GM21529 (cell line): ENCODE measurements around the gene KRTAP26-1.

Source experiments
- ATAC-seq: cut with Tn5 transposase; IDR thresholded peaks from one replicate; pipeline ENCODE4 v1.9.1; 2021; ENCODE audit not compliant: unreplicated experiment

Gene KRTAP26-1, protein sequence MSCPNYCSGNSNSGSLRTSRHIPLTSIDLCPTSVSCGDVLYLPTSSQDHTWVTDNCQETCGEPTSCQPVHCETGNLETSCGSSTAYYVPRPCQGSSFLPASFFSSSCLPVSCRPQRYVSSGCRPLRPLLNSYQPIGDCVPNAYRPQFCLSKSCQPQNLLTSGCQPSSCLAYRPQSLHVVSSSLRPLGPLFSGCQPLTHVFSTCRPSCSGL

DNA sequence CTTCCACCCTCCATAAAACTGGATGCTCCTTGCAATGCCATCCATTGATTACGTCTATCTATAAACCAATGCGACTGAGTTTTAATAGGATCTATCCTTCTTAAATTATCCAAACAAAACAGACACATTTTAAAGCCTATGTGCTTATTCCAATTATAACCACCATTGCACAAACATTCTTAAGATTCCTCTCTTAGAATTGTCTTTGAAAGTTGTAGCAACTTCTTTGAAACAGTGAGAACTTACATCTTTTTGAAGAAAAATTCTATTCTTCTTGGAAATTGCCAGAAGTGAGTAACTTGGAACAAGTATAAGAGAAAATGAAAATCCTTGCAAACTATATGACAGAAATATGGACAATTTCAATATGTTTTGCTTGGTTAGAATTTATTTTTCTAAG, at the start of gene KRTAP26-1:
Gene KRTAP26-1, minus strand, starts transcription at position 101 of the 400 bp plus-strand sequence. CDS start 280 bp downstream, outside the sequence.
- ATAC-seq: no peak

DNA sequence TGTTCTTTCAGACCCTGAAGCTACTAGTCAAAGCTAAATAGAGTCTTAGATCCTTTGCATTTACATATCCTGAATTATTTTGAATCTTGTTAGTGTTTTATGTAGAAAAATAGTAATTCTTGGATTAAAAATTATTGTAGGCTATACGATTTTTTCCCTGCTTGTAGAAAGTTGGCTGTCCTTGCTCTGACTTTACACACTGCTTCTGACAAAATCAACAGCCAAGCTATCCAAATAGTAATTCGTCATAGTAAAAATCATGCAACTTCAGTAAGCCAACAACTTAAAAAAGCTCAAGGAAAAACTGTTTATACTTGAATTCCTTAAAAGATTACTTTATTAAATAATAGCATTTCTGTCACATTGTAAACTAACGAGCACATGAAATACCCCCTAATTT, 35.8 kb upstream of the KRTAP26-1 start:
- no peak for ATAC-seq

DNA sequence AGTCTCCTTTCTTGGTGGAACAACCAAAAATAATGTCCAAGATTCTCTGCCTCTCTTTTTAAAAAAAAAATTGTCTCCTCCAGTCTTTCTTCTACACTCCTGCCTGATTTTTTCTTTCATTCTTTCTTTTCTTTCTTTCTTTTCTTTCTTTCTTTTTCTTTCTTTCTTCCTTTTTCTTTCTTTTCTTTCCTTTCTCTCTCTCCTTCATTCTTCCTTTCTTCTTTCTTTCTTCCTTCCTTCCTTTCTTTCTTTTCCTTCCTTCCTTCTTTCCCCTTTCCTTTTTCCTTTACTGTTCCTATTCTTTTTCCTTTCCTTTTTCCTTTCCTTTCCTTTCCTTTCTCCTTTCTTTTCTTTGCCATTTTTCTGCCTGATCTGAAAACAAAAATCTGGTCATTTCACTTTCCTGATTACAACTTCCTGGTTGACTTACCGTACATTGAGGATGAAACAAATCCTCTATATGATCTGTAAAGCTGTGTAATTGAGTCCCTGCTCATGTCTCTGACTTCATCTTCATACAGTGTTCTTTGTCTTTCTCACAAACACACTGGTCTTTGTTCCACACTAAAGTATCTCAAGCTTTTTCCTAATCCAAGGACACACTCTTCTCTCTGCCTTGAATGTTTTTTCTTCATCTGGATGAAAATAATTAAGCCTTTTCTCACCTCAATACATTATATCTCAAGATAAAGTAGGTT, 34.3 kb upstream of the KRTAP26-1 start:
- no peak for ATAC-seq

DNA sequence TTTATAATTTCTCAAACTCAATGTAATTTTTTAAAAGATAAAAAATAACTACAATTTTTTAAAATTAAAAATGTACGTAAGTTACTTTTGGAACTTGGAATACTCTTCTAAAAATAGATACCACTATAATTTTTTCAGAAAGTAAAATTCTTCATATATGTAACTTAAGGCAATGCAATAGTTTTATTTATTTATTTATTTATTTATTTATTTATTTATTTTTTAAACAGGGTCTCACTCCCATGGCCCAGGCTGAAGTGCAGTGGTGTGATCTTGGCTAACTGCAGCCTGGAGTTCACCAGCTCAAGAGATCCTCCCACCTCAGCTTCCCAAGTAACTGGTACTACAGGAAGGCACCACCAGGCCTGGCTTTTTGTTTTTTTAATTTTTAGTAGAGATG, 31.4 kb upstream of the KRTAP26-1 start:
- no peak for ATAC-seq

DNA sequence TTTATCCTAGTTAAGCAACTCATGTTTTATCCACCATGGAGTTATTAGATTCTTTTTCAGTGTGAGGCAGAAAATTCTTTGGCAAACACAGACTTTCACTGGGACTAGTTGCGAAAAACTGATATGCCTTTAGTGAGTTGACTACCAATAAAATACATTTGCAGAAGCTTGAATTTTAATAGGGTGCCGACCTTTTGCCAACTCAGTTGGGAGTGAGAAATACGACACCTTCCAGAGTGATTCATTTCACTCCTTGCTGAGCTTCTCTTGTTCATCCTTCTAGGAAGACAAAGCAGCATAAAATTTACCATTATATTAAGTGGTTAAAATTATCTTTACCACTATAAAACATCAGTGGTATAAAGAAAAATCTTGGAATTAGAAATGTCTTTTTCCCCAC, 29.5 kb upstream of the KRTAP26-1 start:
- no peak for ATAC-seq

DNA sequence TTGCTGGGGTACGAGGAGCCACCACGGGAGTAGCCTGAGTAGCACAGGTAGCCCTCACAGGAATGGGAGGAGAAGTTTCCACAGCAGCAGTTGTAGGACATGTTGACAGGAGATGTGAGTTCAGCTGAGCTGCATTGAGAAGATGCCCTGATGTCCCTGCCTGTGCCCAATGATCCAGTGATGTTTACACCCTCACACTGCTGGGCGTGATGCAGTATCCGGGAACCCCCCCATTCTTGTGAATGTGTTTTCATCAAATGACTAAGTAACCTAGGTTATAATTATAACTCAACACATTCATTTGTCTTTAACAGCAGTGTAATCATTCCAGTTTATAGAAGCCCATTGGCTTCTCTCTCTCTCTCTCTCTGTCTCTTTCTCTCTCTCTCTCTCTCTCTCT, 28.4 kb upstream of the KRTAP26-1 start, which contains the start of gene KRTAP23-1:
Gene KRTAP23-1, minus strand, starts transcription at position 101 of the 400 bp plus-strand sequence. Its CDS starts 0 bp downstream, at position 101.
- no peak for ATAC-seq

DNA sequence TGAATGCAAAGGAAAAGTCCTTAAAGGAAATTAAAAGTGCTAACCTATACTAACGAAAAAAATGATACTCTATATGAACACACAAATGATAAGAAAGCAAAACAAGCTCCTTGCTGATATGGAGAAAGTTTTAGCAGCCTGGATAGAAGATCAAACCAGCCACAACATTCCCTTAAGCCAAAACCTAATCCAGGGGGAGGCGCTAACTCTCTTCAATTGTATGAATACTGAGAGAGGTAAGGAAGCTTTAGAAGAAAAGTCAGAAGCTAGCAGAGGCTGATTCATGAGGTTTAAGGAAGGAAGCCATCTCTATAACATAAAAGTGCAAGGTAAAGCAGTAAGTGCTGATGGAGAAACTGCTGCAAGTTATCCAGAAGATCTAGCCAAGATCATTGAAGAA, 24.9 kb upstream of the KRTAP26-1 start:
- no peak for ATAC-seq

DNA sequence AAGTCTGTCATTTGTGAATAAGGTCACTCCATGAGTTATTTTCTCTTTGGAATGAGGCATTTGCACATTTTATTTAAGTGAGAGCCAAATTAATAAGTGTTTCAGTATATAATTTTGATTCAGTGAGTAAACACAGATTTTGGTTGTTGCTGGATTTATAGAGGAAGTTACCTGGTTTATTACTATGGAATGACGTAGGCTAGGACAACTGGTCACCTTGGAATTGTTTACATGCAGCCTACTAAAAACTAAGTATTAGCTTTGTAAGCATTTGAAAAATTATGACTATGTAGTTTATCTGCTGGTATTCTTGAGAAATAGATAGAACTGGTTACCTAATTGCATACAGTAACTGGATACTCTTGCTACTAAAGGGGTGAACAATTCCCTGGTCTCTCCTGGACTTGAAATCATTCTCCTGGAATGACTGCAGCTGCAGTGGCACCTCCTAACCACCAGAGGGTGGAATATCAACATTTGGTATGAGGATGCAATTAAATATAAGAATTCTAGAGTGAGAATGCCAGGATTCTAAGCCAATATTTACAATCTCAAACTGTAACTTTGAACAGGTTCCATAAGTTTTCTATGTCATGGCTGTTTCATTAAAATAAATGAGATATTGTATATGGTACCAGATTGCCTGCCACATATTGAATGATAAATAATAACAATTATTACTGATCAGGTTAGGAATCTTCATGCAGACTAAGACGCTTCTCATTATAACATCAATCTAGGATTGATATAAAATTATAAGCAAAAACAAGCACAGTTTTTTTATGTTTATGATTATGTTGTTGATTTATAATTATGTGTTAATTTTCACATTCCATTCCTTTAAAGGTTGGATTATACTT, 20.8 kb upstream of the KRTAP26-1 start:
- ATAC-seq: no peak

DNA sequence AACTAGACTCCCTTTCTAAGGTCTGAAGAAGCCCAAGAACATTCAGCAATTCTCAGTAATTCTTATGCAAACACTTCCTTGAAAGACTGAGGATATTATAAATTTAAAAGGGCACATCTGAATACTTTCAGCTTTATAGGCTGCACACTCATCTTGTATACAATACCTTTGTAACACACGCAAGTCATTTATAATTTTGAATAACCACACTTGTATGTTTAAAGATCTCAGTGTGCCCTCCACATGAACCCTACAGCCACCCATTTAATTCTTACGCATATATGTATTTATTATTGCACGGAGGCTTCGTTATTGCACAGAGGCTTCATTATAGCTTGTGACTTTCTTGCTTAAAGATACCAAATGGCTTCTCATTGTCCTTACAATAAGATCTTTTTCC, 18.6 kb upstream of the KRTAP26-1 start:
- no peak for ATAC-seq

DNA sequence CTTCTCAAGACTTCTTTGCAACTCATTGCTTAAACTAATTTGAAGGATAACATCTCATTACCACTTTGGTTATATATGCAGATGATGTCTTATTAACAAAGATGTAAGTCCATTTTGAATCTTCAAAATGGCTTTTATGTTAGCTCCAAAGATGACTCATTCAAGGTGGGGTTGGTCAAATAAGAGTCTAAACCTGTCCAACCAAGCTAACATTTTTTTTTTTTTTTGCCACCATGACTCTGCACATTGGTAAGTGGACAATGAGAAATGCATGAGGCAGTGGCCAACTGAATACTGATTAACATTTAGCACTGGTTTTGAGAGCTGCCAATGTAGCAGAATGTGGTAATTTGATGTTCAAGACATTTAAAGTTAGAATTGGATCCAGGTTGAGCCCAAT, 17.7 kb upstream of the KRTAP26-1 start:
- ATAC-seq: no peak

DNA sequence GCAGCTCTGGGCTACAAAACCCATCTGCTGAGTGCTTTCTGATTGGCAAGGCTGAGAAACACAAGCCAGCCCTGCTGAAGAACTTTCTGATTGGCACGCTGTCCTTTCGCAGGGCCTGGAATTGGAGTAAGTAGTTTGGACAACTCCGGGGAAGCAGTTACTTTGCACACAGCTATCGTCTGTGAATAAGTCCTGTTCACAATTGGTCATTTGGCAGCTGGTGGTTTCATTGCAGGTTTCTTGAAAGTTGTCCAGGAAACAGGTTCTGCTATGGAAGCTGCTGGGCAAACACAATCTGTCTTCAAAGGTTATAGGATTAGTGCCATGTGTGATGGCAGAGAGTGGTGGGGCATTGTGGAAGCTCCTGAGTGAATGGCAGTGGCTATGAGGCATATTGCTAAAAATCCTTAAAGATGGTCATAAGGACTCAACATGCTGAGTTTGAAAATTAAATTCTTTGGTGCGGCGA, 17.2 kb upstream of the KRTAP26-1 start, which contains the start of gene KRTAP27-1:
Gene KRTAP27-1, minus strand, starts transcription at position 419 of the 469 bp plus-strand sequence. Its CDS starts 26 bp downstream, at position 393.
- ATAC-seq: no peak

DNA sequence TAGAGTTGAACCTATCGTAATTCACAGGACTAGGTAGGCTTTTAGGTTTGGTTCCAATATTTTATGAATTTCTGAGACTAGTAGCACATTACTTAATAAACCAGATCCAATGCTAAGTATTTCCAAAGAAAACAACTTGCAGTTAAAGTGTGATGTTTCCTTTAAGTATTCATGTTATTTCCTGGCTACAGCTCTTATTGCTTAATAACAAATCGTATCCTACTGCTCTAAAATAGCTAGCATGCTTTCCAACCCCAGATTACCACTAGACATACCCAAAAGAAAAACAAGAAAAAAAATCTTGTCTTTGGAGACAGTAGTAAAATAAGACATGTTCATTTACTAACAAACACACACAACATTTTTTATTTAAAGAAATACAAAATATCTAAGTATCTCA, 16.5 kb upstream of the KRTAP26-1 start:
- ATAC-seq: no peak

DNA sequence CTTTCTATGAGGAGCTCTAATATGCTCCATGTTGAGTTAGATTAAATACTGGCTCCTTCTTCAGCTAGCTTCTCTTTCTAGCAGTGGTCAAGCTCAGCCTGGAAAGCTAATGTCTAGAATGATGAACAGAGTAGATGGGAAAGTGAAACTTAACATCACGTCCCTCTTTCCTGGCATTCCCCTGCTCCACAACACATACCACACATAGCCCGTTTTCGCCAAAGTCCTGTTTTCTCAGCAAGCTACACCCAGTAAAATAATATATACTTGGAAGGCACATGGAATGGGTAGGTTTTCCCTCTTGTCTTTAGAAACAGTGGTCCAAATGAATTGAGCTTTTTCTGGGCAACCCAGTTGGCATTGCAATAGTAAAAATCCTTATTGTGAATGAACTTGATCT, 13.6 kb upstream of the KRTAP26-1 start:
- no peak for ATAC-seq

DNA sequence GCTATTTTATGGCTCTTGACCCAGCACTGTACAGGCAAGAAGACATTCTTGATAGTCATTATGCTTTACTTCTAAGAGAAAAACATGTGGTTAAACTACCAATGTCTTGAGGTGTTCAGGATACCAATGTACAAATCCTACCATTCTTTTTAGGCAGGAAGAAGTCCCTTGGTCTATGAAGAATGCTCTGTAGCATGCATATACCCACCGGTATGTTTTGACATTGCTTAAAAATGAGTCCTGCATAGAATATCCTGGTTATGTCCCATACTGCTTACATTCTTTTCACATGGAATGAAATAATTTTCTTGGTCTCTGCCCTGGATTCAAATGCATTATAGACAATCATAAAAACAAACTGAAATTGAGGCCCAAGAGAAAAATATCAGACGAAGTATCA, 12.6 kb upstream of the KRTAP26-1 start:
- no peak for ATAC-seq

DNA sequence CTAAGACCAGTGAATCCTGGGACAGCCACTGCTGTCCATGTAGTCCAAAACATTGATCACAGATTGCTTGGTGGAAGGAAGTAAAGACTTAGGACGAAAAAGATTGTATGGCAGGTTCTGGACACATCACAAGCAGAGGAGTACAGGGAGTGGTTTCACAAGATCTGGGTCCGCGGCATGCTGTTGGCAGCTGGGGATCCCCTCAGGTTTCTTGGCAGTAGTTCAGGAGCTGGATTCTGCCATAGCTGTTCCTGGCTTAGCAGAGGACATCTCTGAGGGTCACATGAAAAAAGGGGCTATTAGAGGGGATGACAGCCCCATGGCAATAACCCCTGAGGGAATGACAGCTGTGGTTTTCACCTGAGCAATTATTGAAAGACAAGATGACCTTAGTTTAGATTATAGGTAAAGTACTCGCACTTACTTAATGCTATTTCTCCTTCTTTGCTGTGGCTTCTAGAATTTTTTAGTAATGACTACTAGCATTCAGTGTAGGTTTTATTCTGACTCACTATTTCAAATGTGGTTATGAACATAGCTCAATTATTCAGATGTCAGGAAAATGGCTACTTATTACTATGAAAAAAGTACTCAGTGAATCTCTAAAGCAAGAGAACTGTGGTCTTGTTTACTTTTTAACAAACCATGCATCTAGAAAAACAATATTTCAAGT, 9.2 kb upstream of the KRTAP26-1 start:
- no peak for ATAC-seq

DNA sequence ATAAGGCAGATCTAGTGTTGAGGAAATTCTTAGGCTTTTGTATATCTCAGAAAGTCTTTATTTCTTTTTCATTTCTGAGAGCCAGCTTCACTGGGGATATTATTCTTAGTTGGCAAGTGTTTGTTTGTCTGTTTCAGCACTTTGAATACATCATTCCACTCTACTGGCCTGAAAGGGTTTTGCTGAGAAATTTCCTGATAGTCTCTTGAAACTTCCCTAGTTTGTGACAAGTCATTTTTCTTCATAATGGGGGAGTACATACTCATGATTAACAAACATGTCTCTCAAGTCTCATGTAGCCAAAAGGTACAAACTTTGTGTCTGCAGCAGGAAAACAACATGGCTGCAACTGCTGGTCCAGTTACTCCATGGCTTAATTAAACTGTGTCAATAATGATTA, 6.3 kb upstream of the KRTAP26-1 start:
- no peak for ATAC-seq

DNA sequence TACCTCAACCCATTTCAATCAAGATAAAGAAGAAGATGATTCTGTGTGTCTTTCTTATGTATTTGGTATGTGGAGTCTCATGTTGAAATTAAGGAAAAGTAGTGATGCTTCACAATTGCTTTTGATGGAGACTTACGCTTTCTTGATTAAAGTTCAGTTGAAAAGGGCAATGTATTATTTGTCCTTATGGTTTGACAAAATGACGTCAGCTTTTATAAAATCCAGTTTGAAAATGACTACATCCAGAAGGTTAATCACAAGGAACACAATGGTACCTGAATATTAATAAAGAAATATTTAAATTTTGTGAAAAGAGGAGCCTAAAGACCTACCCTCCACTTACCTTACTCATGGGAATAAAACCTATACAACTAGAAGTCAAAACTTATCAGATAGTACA, 4.4 kb downstream of the KRTAP26-1 start:
- ATAC-seq: no peak

DNA sequence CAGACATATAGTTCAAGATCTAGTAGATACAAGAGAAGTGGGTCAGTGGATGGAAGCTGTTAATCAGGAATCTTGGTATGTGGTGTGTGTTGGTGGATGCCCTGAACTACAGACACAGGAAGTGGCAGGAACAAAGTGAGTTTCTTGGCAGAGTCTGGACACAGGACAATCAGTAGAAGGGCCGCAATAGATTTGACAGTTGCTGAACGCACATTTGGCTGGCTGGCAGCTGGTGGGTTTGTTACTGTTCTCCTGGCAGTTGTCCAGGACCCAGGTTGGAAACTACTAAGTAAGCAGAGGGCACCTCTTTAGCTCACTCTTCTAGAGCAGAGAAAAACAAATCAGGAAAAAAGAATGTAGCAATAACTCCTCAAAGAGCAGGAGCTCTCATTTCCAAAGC, 13.2 kb downstream of the KRTAP26-1 start:
- no peak for ATAC-seq

DNA sequence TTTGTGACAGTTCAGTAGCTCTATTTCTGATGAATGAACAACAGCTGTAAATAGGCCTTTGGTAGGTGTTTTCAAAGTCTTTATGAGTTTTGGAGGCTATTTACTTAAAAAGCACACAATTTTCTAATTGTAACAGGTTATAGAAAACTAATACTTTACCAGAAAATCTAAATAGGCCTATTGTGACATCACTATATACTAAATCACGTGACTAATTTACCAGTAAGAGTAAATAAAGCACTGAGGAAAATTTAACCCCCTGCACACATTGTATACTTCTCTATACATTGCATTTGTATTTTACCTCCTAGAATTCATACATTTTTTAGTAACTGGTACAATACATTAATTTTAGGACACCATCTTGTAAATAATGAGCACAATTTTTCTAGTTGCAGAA, 15.0 kb downstream of the KRTAP26-1 start:
- ATAC-seq: no peak

DNA sequence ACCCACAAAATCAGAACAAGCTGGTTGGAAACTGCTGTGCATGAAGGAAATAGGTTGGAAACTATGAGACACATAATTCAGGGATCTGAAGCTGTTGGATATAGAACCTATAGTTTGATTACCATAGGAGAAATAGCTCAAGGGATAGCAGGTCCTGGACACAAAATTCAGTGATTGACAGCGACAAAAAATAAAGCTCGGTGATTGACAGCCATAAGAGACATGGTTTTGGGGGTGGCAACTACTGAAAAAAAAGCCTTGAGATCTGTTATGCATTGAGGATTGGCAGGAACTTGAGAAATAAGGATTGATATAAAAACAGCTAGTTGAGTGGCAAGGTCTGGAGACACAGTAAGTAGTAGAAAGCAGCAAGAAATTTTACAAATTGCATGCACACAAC, 30.9 kb downstream of the KRTAP26-1 start, which contains the start of gene KRTAP25-1:
Gene KRTAP25-1, minus strand, starts transcription at position 300 of the 400 bp plus-strand sequence. Its CDS starts 24 bp downstream, at position 276.
- no peak for ATAC-seq

DNA sequence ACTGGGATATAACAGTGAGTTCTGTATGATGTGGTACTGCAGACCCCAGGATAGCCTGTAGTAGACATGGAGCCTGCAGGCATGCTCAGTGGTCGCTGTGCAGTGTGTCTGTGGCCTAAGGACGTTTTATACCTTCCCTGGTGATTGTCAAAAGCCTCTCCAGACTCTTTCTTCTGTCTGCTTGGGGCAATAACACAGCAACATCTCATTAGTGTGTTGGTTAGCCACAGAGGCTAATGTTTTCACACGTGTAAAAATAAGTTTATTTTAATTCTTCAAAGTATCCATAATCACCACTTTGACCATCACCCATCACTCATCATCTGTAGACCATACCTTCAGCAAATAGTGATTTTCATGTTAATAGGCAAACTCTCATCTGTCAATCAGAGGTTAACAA, 37.3 kb downstream of the KRTAP26-1 start, which contains the start of gene KRTAP24-1:
Gene KRTAP24-1, minus strand, starts transcription at position 101 of the 400 bp plus-strand sequence. Its CDS starts 18 bp downstream, at position 83.
- no peak for ATAC-seq
